HG03095 (cell line): Measurements from ENCODE around the gene DLG2.
"Not testable (repeated sequence)": the region's sequence is repeated elsewhere in the genome, so short reads cannot be mapped to it uniquely, and the experiment has no call there.

Experiments used
- ATAC-seq: cut with Tn5 transposase; IDR thresholded peaks from one replicate; pipeline ENCODE4 v1.9.1; 2021; ENCODE audit warnings: moderate library complexity; ENCODE audit not compliant: unreplicated experiment

Gene DLG2

GRCh38 chr11:83639995-83640758, 1987.0 kb downstream of the DLG2 start:
- ATAC-seq = no peak

- ATAC-seq = no peak
Measured at GRCh38 chr11:83635166-83635565, 1992.0 kb downstream of the DLG2 start.

DNA sequence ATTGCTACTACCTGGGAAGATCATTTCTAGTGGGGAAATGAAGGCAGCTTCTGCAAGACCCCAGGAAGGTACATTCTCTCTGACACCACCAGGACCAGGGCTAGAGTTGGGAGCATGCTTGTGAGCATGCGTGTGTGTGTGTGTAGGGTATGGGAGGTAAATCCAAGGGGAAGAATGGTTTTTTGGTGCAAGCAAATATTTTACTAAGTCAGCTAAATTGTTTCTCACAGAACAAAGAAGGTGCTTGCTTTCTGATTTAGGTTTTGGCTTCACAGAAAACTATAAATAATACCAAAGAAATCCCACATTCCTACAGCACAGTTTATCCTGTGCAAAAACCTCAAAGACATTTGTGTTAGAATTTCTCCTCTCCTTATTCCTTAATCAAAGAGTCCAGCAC, 1996.9 kb downstream of the DLG2 start:
- no peak for ATAC-seq

- no peak for ATAC-seq
Measured at GRCh38 chr11:83629775-83630174, 1997.4 kb downstream of the DLG2 start.

GRCh38 chr11:83628622-83629355, 1998.4 kb downstream of the DLG2 start:
- ATAC-seq = no peak

- ATAC-seq = no peak
Measured at GRCh38 chr11:83625336-83625735, 2001.8 kb downstream of the DLG2 start.

DNA sequence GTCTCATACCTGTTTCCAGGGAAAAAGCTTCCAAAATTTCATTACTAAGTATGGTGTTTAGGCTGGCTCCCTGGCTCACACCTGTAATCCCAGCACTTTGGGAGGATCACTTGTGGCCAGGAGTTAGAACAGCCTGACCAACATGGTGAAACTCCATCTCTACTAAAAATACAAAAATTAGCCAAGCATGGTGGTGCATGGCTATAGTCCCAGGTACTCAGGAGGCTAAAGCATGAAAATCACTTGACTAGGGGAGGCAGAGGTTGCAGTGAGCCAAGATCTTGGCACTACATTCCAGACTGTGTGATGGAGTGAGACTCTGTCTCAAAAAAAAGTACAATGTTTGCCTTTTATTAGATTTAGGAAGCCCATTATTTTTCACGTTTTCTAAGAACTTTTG, 2009.5 kb downstream of the DLG2 start:
- ATAC-seq = no peak

- no peak for ATAC-seq
Measured at GRCh38 chr11:83613767-83614121, 2013.4 kb downstream of the DLG2 start.

- ATAC-seq = peak; percentile 95
Measured at GRCh38 chr11:83612891-83613766, 2014.0 kb downstream of the DLG2 start.

DNA sequence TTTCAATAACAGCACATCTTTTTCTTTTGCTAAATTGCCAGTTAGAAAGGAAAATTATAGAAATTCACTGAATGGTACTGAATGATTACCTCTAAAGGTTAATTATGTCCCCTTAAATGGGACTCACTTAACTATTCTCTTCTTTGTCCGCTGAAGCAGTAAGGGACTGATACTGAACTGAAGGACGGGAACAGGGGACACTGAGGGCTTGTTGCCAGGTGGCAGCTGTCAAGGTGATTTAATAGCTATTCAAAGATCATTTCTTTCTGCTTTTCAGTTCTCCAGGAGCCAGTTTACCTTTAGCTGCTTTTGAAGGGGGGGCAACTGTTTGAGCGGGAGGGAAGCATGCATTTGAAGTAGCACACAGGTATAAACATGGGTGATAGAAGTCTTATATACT, 2015.5 kb downstream of the DLG2 start:
- no peak for ATAC-seq

GRCh38 chr11:83611031-83611430, 2016.1 kb downstream of the DLG2 start:
- ATAC-seq = no peak

DNA sequence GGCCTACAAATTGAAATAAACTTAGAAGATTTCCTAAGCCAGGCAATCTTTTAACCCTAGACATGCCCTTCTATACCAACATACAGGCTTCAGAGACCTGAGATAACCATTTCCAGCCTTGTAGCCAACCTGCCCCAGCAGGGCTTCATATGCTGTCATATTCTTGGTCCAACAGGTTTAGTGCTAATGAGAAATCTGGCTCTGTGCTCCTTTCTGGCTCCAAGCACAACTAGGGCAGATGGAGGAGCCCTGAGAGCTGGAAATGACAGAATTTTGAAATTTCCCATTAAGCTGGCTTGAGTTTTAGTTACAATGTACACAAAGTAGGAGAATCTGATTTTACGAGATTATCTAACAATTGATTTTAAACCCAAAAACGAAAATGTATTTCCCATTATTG, 2018.0 kb downstream of the DLG2 start:
- no peak for ATAC-seq

DNA sequence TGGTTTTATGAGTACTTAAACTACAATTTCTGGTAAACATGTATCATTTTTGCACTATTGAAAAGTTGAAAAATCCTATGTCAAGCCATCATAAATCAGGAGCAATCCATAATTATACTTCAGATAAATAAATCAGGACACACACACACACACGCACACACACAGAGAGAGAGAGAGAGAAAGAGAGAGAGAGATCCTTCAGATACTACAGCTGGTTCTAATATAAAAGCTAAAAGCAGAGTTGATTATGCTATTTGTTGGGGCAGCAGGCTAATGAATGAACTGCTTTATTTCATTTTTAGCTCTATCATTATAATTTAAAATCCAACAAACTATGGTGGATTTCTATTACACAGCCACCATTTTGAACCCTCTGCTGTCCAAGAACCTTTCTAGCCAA, 2018.6 kb downstream of the DLG2 start:
- ATAC-seq = no peak

DNA sequence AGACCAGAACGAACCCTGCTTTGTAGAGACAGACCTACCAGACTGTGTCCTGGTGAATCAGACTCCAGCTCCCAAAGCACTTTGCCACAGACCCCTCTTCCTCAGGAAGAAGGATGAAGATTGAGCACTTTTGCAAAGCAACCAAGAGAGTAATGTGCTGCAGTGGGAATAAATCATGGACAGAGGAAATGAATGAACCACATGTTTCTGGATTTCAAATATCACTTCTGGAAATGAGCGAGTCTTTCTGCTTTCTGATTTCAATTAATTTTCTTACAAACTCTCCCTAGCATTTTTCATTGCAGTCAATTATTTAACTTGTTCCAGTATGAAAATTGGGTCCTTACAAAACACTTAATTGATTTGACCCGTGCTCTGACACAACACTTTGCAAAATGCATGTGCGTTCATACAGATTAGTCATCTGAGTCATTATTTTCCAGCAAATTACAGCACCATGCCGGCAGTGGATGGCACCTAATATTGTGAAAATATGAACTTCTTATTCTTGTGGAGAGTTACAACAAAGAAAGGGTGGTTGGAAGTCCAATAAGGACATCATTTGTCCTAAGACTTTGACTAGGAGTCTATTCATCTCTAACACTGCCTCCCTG, 2025.1 kb downstream of the DLG2 start:
- no peak for ATAC-seq

DNA sequence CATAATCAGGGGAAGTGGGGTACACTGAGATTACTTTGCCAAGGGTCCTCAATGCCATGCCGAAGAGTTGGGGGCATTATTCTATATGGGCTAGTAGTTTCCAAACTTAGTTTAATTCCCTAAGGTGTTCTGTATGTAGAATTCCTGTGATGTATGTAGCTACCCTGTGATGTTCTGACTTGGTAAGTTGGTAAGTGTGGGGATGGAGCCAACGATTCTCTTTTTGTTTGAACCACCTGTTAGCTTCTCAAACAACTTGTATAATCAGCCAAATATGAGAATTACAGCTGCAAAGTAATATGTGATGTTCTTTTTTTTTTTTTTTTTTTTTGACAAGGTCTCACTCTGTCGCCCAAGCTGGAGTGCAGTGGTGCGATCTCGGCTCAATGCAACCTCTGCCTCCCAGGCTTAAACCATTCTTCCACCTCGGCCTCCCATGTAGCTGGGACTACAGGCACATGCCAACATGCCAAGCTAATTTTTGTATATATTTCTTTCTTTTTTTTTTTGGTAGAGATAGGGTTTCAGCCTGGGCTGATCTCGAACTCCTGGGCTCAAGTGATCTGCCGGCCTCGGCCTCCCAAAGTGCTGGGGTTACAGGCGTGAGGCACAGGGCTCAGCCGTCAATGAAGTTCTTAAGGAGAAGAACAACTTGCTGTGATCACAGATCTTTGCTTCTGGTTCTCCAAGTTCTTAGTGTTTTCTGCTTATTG, 2025.8 kb downstream of the DLG2 start:
- ATAC-seq = no peak

GRCh38 chr11:83600661-83601060, 2026.5 kb downstream of the DLG2 start:
- ATAC-seq = no peak

DNA sequence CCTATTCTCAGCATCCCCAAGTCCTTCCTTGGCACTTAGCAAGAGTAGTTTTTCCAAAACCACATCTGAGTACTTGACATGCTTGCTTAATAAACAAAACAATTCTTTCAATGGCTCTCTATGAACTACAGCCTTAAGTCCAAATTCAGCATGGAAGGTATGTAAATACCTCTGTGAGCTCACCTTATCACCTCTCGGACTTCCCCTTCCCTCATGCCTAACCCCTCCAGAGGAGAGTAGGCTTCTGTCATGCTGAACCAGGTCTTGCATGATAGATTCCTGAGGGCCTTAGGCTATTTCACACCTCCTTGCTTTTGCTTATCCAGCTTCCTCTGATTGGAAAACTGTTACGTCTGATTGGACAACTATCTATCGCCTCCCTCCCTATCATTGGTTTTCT, 2028.1 kb downstream of the DLG2 start:
- ATAC-seq = no peak

- not testable (repeated sequence) for ATAC-seq
Measured at GRCh38 chr11:83587797-83588196, 2039.3 kb downstream of the DLG2 start.

- ATAC-seq = peak; percentile 98
Measured at GRCh38 chr11:83583757-83584366, 2043.3 kb downstream of the DLG2 start.

DNA sequence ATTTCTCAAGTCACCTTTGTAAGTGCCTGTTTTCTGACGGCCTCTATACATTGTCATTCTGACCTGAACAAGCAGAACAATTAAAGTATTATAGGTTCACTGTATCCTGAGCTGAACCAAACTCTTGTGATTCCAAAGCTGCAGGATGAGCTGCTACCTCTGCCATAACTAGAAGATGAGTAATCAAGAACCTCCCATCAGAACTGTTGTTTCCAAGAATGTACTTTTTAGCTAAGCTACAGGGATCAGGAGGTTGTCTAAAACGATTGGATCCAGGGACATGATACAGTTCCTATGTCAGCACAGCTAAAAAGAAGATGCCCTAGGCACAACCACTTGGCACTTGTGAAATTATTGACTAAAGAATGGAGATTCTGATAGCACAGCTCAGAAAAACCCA, 2052.6 kb downstream of the DLG2 start:
- ATAC-seq = no peak
